HepG2 (cell line): ENCODE measurements around the gene KLHL11. TPM values are rescaled to one million over a fixed set of nuclear protein-coding genes. Genes with fewer than 3 reads are reported as not detected.
A peak's percentile ranks its signal among the peaks of the same experiment; 100 is the strongest.

ENCODE experiments used
- ATAC-seq: fragments of 200-7000 bp; cut with Tn5 transposase; 3 replicates; pipeline ENCODE4 v1.9.1; 2020; ENCODE audit warnings: mild to moderate bottlenecking, moderate library complexity
- BruUV-seq: library from RNA; stranded (reverse); fragments of 400-500 nt; replicated peaks from 2 replicates; lab custom pipeline; 2021; lab: Mats Ljungman, UMichigan
- CTCF ChIA-PET: fragments of 300-600 bp; formaldehyde crosslinking; extraction: SDS; loops from one replicate; lab custom pipeline; 2021; ENCODE audit warnings: low total read pairs, inconsistent platforms, low intra/inter-chr PET ratio; lab: Yijun Ruan, JAX
- POLR2A ChIA-PET: fragments of 350-600 bp; sonication (Branson Sonifier 250); formaldehyde crosslinking; loops from one replicate; lab custom pipeline; 2020; ENCODE audit warnings: antibody characterized with exemption, inconsistent platforms; lab: Yijun Ruan, JAX
- DNase-seq: peaks from one replicate; pipeline ENCODE4 v3.0.0-alpha.2; 2015; ENCODE audit warnings: low spot score
- FAIRE-seq: peaks from 3 replicates; lab custom pipeline; 2011; peaks lifted over from hg19 to GRCh38; lab: Jason Lieb, UNC
- H2AFZ ChIP-seq: one replicate; pipeline ENCODE4 v1.6.1; 2011; ENCODE audit warnings: low read length, inconsistent platforms
- H3K27ac ChIP-seq: fragments of 300-600 bp; 3 replicates; pipeline ENCODE4 v1.8.0; 2011; ENCODE audit warnings: mixed run types, mild to moderate bottlenecking, mixed read lengths, low read length, inconsistent platforms; ENCODE audit not compliant: insufficient read depth; ENCODE audit errors: extremely low read length
- H3K27me3 ChIP-seq, 2 experiments: fragments of 200-600 bp in 1 of 2; 2 replicates in 1 of 2; 3 replicates in 1 of 2; pipeline versions ENCODE4 v1.6.0 to v1.8.0; 2011; ENCODE audit warnings: low read length in 2 of 2, mild to moderate bottlenecking in 2 of 2, moderate library complexity in 2 of 2, inconsistent platforms in 1 of 2; ENCODE audit not compliant: insufficient read depth in 2 of 2, control insufficient read depth in 1 of 2
- H3K36me3 ChIP-seq, 2 experiments: fragments of 200-600 bp in 1 of 2; replicated peaks in 1 of 2; 2 replicates in 1 of 2; 3 replicates in 1 of 2; pipeline versions ENCODE4 v1.5.1 to v1.8.0; 2011; ENCODE audit warnings: low read length in 2 of 2, inconsistent platforms in 1 of 2; ENCODE audit not compliant: insufficient read depth in 2 of 2, control insufficient read depth in 1 of 2
- H3K4me1 ChIP-seq: 2 replicates; pipeline ENCODE4 v1.5.1; 2012; ENCODE audit warnings: low read length, inconsistent platforms; ENCODE audit not compliant: insufficient read depth
- H3K4me2 ChIP-seq: 2 replicates; pipeline ENCODE4 v1.6.0; 2011; ENCODE audit warnings: low read depth, low read length, inconsistent platforms
- H3K4me3 ChIP-seq, 3 experiments: fragments of 200-600 bp in 1 of 3; sonication (generic), shearing (Covaris generic) in 1 of 3; replicated peaks in 1 of 3; 2 replicates each; pipeline ENCODE4 v1.5.1; 2011 to 2016; ENCODE audit warnings: low read length in 3 of 3, inconsistent platforms in 2 of 3, low read depth in 2 of 3, mild to moderate bottlenecking in 2 of 3, control low read depth in 1 of 3, mixed read lengths in 1 of 3; ENCODE audit not compliant: insufficient read depth in 1 of 3
- H3K79me2 ChIP-seq: one replicate; pipeline ENCODE4 v1.6.1; 2011; ENCODE audit warnings: low read length, inconsistent platforms; ENCODE audit not compliant: insufficient read depth
- H3K9ac ChIP-seq: 2 replicates; pipeline ENCODE4 v1.6.0; 2011; ENCODE audit warnings: mild to moderate bottlenecking, low read depth, low read length, inconsistent platforms; ENCODE audit not compliant: insufficient read depth
- H3K9me3 ChIP-seq: 2 replicates; pipeline ENCODE4 v1.5.1; 2012; ENCODE audit warnings: mild to moderate bottlenecking, low read length
- H4K20me1 ChIP-seq: 2 replicates; pipeline ENCODE4 v1.6.0; 2011; ENCODE audit warnings: inconsistent platforms, mild to moderate bottlenecking, low read length, moderate library complexity; ENCODE audit not compliant: insufficient read depth
- BHLHE40 ChIP-seq: IDR thresholded peaks from 2 replicates; pipeline ENCODE4 v1.6.1; 2011; ENCODE audit warnings: low read length, improper control_type of control experiment
- DZIP1 ChIP-seq: sonication (generic); formaldehyde crosslinking; IDR thresholded peaks from 2 replicates; pipeline ENCODE4 v1.5.0; 2020; ENCODE audit warnings: mild to moderate bottlenecking, missing genetic modification reagents
- HINFP ChIP-seq: sonication (generic); formaldehyde crosslinking; IDR thresholded peaks from 2 replicates; pipeline ENCODE4 v1.4.0; 2020; ENCODE audit warnings: low read depth, mild to moderate bottlenecking, missing genetic modification reagents
- TBP ChIP-seq: sonication (generic); formaldehyde crosslinking; IDR thresholded peaks from 2 replicates; pipeline ENCODE4 v1.5.0; 2020; ENCODE audit warnings: missing genetic modification reagents
- TEAD2 ChIP-seq: sonication (generic); formaldehyde crosslinking; IDR thresholded peaks from 2 replicates; pipeline ENCODE4 v1.9.0; 2021; ENCODE audit warnings: missing genetic modification reagents
- ZNF234 ChIP-seq: sonication (generic); formaldehyde crosslinking; conservative IDR thresholded peaks from 2 replicates; pipeline ENCODE4 v1.5.1; 2020; ENCODE audit warnings: mild to moderate bottlenecking, missing genetic modification reagents
- ZNF33B ChIP-seq: sonication (generic); formaldehyde crosslinking; IDR thresholded peaks from 2 replicates; pipeline ENCODE4 v1.5.1; 2020; ENCODE audit warnings: mild to moderate bottlenecking, missing genetic modification reagents
- ZNF44 ChIP-seq: sonication (generic); formaldehyde crosslinking; IDR thresholded peaks from 2 replicates; pipeline ENCODE4 v1.5.1; 2020; ENCODE audit warnings: mild to moderate bottlenecking, missing genetic modification reagents
- ZNF703 ChIP-seq: sonication (generic); formaldehyde crosslinking; IDR thresholded peaks from 2 replicates; pipeline ENCODE4 v1.5.1; 2020; ENCODE audit warnings: missing genetic modification reagents, mild to moderate bottlenecking, moderate library complexity, borderline replicate concordance
- ZNF709 ChIP-seq: sonication (generic); formaldehyde crosslinking; IDR thresholded peaks from 2 replicates; pipeline ENCODE4 v1.5.0; 2020; ENCODE audit warnings: mild to moderate bottlenecking, missing genetic modification reagents
- ZSCAN9 ChIP-seq: IDR thresholded peaks from 2 replicates; pipeline ENCODE4 v1.6.1; 2016; ENCODE audit warnings: borderline replicate concordance
- WGBS: methylation state at CpG from one replicate; pipeline ENCODE4 v1.1.6; 2017; ENCODE audit warnings: low lambda C conversion rate; 5-methylcytosine and 5-hydroxymethylcytosine counted together
- in situ Hi-C: cut with HindIII; loops from 2 replicates; pipeline ENCODE4 v1.10.0; 2017; ENCODE audit warnings: low pct_unique_long_range_greater_than_20kb; ENCODE audit not compliant: extremely low pct_ligation_motif_present
- intact Hi-C: fragments of 100-400 bp; cut with micrococcal nuclease; formaldehyde crosslinking; loops from one replicate; pipeline ENCODE4 v1.10.0; 2022; ENCODE audit not compliant: unreplicated experiment
- polyA plus RNA-seq, 8 experiments: library from polyadenylated mRNA; depleted of rRNA in 3 of 8; stranded (reverse) in 7 of 8; unstranded in 1 of 8; fragments of >200 nt; fragmentation: Illumina TruSeq in 4 of 8; extraction: Trizol in 4 of 8; gene quantifications; 2 replicates each; pipeline versions ENCODE4 v1.2.1 to v1.2.3, GENCODE V29; 2011 to 2016; ENCODE audit warnings: low read depth in 4 of 8, missing spikeins in 1 of 8, mixed read lengths in 1 of 8; ENCODE audit not compliant: insufficient read depth in 1 of 8
- total RNA-seq, 5 experiments: library from RNA; depleted of rRNA; stranded (reverse); fragments of >200 nt; fragmentation: Illumina TruSeq; extraction: Trizol; gene quantifications; 2 replicates each; pipeline ENCODE4 v1.2.3, GENCODE V29; 2016; ENCODE audit warnings: low read depth in 1 of 5

Gene KLHL11
- total and polyA plus RNA-seq, 2 of the 13 experiments (the other 11 are each of a cell fraction or from before 2014, with no cell fraction given): 7.7 to 27.5 TPM

- H3K79me2 ChIP-seq: peaks cover 66% of the 10 kb centered on the region
- BruUV-seq: no TSS peak
- POLR2A ChIA-PET: interaction anchor here (1.0 to 2.0 kb wide), 4 partner anchors 17 to 226 kb away, joined by 3 to 11 read pairs (median 6); partner anchors contain the start of gene ODAD4
- peaks cover 45% of the 10 kb centered on the region for H4K20me1 ChIP-seq
- no peak overlapping the region for H2AFZ ChIP-seq
- TF ChIP-seq TEAD2 (CRISPR knock-in tag): no peak
- no peak for TF ChIP-seq ZNF703
- TF ChIP-seq DZIP1 (CRISPR knock-in tag): no peak
- 0 out of 2 replicates have a peak, but pooled peaks have one; percentile 8 for TF ChIP-seq ZNF709 (CRISPR knock-in tag)
- no peak for TF ChIP-seq ZSCAN9 (CRISPR knock-in tag)
- TF ChIP-seq ZNF234: no peak
- TF ChIP-seq HINFP (CRISPR knock-in tag): no peak
- TF ChIP-seq ZNF44 (CRISPR knock-in tag): 0 out of 2 replicates have a peak, but pooled peaks have one; percentile 14
- 0 out of 2 replicates have a peak, but pooled peaks have one; percentile 33 for TF ChIP-seq ZNF33B
- no peak for TF ChIP-seq TBP (CRISPR knock-in tag)
- TF ChIP-seq BHLHE40: no peak
- TF ChIP-seq, all 625 proteins: peak for 3
- H3K27me3 ChIP-seq: no peaks in the 10 kb centered on the region; a peak in 1 of 5 replicates
- no peak for FAIRE-seq
- intact Hi-C loops (no loop called here), in situ Hi-C loops (no loop called here)
- peak overlapping the region; percentile 52 for H3K27ac ChIP-seq
- peak overlapping the region in 1 of 3 experiments; percentile 30; a peak in 1 of 6 replicates for H3K4me3 ChIP-seq
- ATAC-seq: no peak
- H3K9me3 ChIP-seq: no peaks in the 10 kb centered on the region
- H3K4me2 ChIP-seq: peak overlapping the region; percentile 61
- H3K4me1 ChIP-seq: peaks cover 63% of the 10 kb centered on the region
- CTCF ChIA-PET: no interaction called here
- H3K36me3 ChIP-seq: peaks cover 27 to 52% of the 10 kb centered on the region in 2 experiments
- DNase-seq: no peak
- peak overlapping the region; percentile 40; the same call in 1 of the 2 replicates for H3K9ac ChIP-seq
- 95% methylated on average over 4 of the region's 4 CpGs for WGBS
Measured at GRCh38 chr17:41913798-41914197, 48.6 kb upstream of the KLHL11 start.
